K562 (cell line): ENCODE data around the gene CYP2D6. TPM values are rescaled to one million over a fixed set of nuclear protein-coding genes. Genes with fewer than 3 reads are reported as not detected.

Experiments used
- AFF4 ChIP-seq: sonication (generic); formaldehyde crosslinking; IDR thresholded peaks from 2 replicates; pipeline ENCODE4 v1.8.0; 2023; ENCODE audit warnings: mild to moderate bottlenecking, missing genetic modification reagents
- CREM ChIP-seq: IDR thresholded peaks from 2 replicates; pipeline ENCODE4 v1.6.1; 2014; ENCODE audit warnings: antibody characterized with exemption, low read depth
- L3MBTL2 ChIP-seq: fragments of 450-650 bp; IDR thresholded peaks from 2 replicates; pipeline ENCODE4 v1.6.1; 2016; ENCODE audit warnings: mild to moderate bottlenecking, moderate library complexity
- NR4A1 ChIP-seq, 2 experiments: fragments of 250-450 bp in 1 of 2; fragments of 450-650 bp in 1 of 2; sonication (Bioruptor Pico) in 1 of 2; IDR thresholded peaks; 2 replicates each; pipeline versions ENCODE4 v1.4.0 to v1.6.1; 2016 to 2020; ENCODE audit warnings: mild to moderate bottlenecking in 2 of 2, missing compliant biosample characterization in 1 of 2, missing genetic modification characterization in 1 of 2, moderate library complexity in 1 of 2
- PKNOX1 ChIP-seq: fragments of 450-650 bp; IDR thresholded peaks from 2 replicates; pipeline ENCODE4 v1.6.1; 2016
- VEZF1 ChIP-seq: fragments of 200-800 bp; sonication (Bioruptor generic); IDR thresholded peaks from 2 replicates; pipeline ENCODE4 v1.6.1; 2017; ENCODE audit warnings: missing genetic modification characterization, missing compliant biosample characterization
- ZBTB33 ChIP-seq: sonication (generic); formaldehyde crosslinking; IDR thresholded peaks from 2 replicates; pipeline ENCODE4 v1.8.1; 2023; ENCODE audit warnings: mild to moderate bottlenecking, missing genetic modification reagents
- ZC3H4 ChIP-seq: sonication (generic); formaldehyde crosslinking; IDR thresholded peaks from 2 replicates; pipeline ENCODE4 v1.9.0; 2021; ENCODE audit warnings: missing genetic modification reagents, borderline replicate concordance
- ZFX ChIP-seq: sonication (generic); formaldehyde crosslinking; IDR thresholded peaks from 2 replicates; pipeline ENCODE4 v1.8.0; 2022; ENCODE audit warnings: mild to moderate bottlenecking, missing genetic modification reagents, moderate library complexity
- ZKSCAN1 ChIP-seq: fragments of 150-350 bp; IDR thresholded peaks from 2 replicates; pipeline ENCODE4 v1.6.1; 2016; ENCODE audit warnings: low read depth, low read length
- ZNF217 ChIP-seq: sonication (generic); formaldehyde crosslinking; IDR thresholded peaks from 2 replicates; pipeline ENCODE4 v1.8.0; 2022; ENCODE audit warnings: mild to moderate bottlenecking, missing genetic modification reagents
- ZNF24 ChIP-seq: fragments of 450-650 bp; IDR thresholded peaks from 2 replicates; pipeline ENCODE4 v1.6.1; 2016
- ZNF583 ChIP-seq: fragments of 250-450 bp; sonication (Bioruptor Pico); IDR thresholded peaks from 2 replicates; pipeline ENCODE4 v1.4.0; 2020
- polyA plus RNA-seq, 8 experiments: library from polyadenylated mRNA; depleted of rRNA in 4 of 8; stranded (reverse) in 5 of 8; unstranded in 3 of 8; fragments of >200 nt; fragmentation: Nextera tagmentation in 2 of 8; fragmentation: Illumina TruSeq in 1 of 8; extraction: Ambion mirVana in 2 of 8; extraction: Trizol in 1 of 8; gene quantifications; 2 replicates each; pipeline versions ENCODE4 v1.2.1 to v1.2.3, GENCODE V29; 2011 to 2014; ENCODE audit warnings: inconsistent platforms in 1 of 8, missing spikeins in 1 of 8
- total RNA-seq, 7 experiments: library from RNA; depleted of rRNA in 6 of 7; stranded (reverse); fragments of >200 nt in 6 of 7; fragmentation: Illumina TruSeq in 2 of 7; extraction: Trizol in 2 of 7; gene quantifications; 2 replicates each; pipeline versions ENCODE4 v1.2.1 to v1.2.3, GENCODE V29; 2011 to 2021; ENCODE audit warnings: low replicate concordance in 1 of 7
- TF ChIP-seq, protein P1 (sequence below), 2 experiments: fragments of 450-650 bp in 1 of 2; sonication (generic) in 1 of 2; formaldehyde crosslinking; conservative IDR thresholded peaks; 2 replicates each; pipeline versions ENCODE4 v1.4.0 to v1.8.1; 2020 to 2022; ENCODE audit warnings: mild to moderate bottlenecking in 1 of 2, missing genetic modification reagents in 1 of 2

Gene CYP2D6
- total and polyA plus RNA-seq, 9 of the 15 experiments (the other 6 are each of a cell fraction or from before 2014, with no cell fraction given) = 0.04 to 0.20 (median 0.09) TPM; not detected in 5

GRCh38 chr22:42090596-42091454 is 39.8 kb downstream of the CYP2D6 start, which contains the start of gene NDUFA6 (continued):
- 0 out of 2 replicates have a peak, but pooled peaks have one; percentile 59 for TF ChIP-seq AFF4
- peak; percentile 72 for TF ChIP-seq PKNOX1
- peak; percentile 72 for TF ChIP-seq VEZF1
- peak; percentile 74; the same call in 1 of the 2 replicates for TF ChIP-seq CREM
- peak; percentile 55; the same call in 1 of the 2 replicates for TF ChIP-seq ZBTB33 (CRISPR knock-in tag)
- TF ChIP-seq ZFX = peak; percentile 98
- TF ChIP-seq, protein P1, sequence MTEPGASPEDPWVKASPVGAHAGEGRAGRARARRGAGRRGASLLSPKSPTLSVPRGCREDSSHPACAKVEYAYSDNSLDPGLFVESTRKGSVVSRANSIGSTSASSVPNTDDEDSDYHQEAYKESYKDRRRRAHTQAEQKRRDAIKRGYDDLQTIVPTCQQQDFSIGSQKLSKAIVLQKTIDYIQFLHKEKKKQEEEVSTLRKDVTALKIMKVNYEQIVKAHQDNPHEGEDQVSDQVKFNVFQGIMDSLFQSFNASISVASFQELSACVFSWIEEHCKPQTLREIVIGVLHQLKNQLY (CRISPR knock-in tag; conservative IDR thresholded peaks at IDR 0.05) = no peak
- no peak for TF ChIP-seq ZNF583
- no peak for TF ChIP-seq NR4A1 (CRISPR knock-in tag; IDR thresholded peaks at IDR 0.05)
- 0 out of 2 replicates have a peak, but pooled peaks have one; percentile 41 for TF ChIP-seq NR4A1 (tag; IDR thresholded peaks at IDR 0.05)
- no peak for TF ChIP-seq ZNF217
- peak; percentile 87 for TF ChIP-seq L3MBTL2
- no peak for TF ChIP-seq ZKSCAN1
- TF ChIP-seq ZNF24 = 0 out of 2 replicates have a peak, but pooled peaks have one; percentile 28
- no peak for TF ChIP-seq ZC3H4 (CRISPR knock-in tag)
